DND-41 (cell line): Measurements from ENCODE around the gene DENND2D.
A peak's percentile ranks its signal among the peaks of the same experiment; 100 is the strongest.

ENCODE experiments used
- ATAC-seq: fragments of 200-7000 bp; cut with Tn5 transposase; 3 replicates; pipeline ENCODE4 v1.9.1; 2021; ENCODE audit warnings: low read depth; ENCODE audit not compliant: insufficient read depth
- DNase-seq: peaks from one replicate; pipeline ENCODE4 v3.0.0-alpha.2; 2020
- H2AFZ ChIP-seq: 2 replicates; pipeline ENCODE4 v1.6.0; 2012; ENCODE audit warnings: low read depth, low read length
- H3K27ac ChIP-seq: 2 replicates; pipeline ENCODE4 v1.5.1; 2012; ENCODE audit warnings: low read length, inconsistent platforms
- H3K27me3 ChIP-seq: fragments of 200-600 bp; sonication (generic); 2 replicates; pipeline ENCODE4 v1.6.0; 2012; ENCODE audit warnings: low read length, mild to moderate bottlenecking, inconsistent platforms; ENCODE audit not compliant: insufficient read depth, poor library complexity
- H3K36me3 ChIP-seq: 2 replicates; pipeline ENCODE4 v1.5.1; 2012; ENCODE audit warnings: low read length, inconsistent platforms; ENCODE audit not compliant: insufficient read depth
- H3K4me1 ChIP-seq: 2 replicates; pipeline ENCODE4 v1.5.1; 2012; ENCODE audit warnings: mild to moderate bottlenecking, low read length; ENCODE audit not compliant: insufficient read depth
- H3K4me2 ChIP-seq: 2 replicates; pipeline ENCODE4 v1.6.0; 2012; ENCODE audit warnings: mild to moderate bottlenecking, moderate library complexity, low read length, inconsistent platforms; ENCODE audit not compliant: insufficient read depth
- H3K4me3 ChIP-seq, 2 experiments: fragments of 200-600 bp in 1 of 2; shearing (Covaris generic) in 1 of 2; 2 replicates each; pipeline ENCODE4 v1.5.1; 2012 to 2016; ENCODE audit warnings: inconsistent platforms in 2 of 2, low read length in 2 of 2, mild to moderate bottlenecking in 2 of 2, low read depth in 1 of 2, moderate library complexity in 1 of 2
- H3K79me2 ChIP-seq: 2 replicates; pipeline ENCODE4 v1.6.0; 2012; ENCODE audit warnings: low read length, inconsistent platforms; ENCODE audit not compliant: insufficient read depth
- H3K9ac ChIP-seq: 2 replicates; pipeline ENCODE4 v1.6.0; 2012; ENCODE audit warnings: low read depth, mild to moderate bottlenecking, inconsistent platforms, low read length, moderate library complexity
- H3K9me3 ChIP-seq: 2 replicates; pipeline ENCODE4 v1.5.1; 2012; ENCODE audit warnings: low read length, moderate library complexity, mild to moderate bottlenecking, inconsistent platforms; ENCODE audit not compliant: insufficient read depth, severe bottlenecking
- H4K20me1 ChIP-seq: 2 replicates; pipeline ENCODE4 v1.6.0; 2012; ENCODE audit warnings: low read length; ENCODE audit not compliant: insufficient read depth
- CTCF ChIP-seq: IDR thresholded peaks from 2 replicates; pipeline ENCODE4 v1.5.1; 2012; ENCODE audit warnings: borderline replicate concordance, low read length, moderate library complexity, mild to moderate bottlenecking; ENCODE audit not compliant: poor library complexity, severe bottlenecking; ENCODE audit errors: extremely low read depth
- EZH2 ChIP-seq: IDR thresholded peaks from 3 replicates; pipeline ENCODE4 v1.6.1; 2012; ENCODE audit warnings: borderline replicate concordance, low read depth, mild to moderate bottlenecking, moderate library complexity, low read length, inconsistent platforms; ENCODE audit not compliant: severe bottlenecking

The DENND2D gene

GRCh38 chr1:111204983-111205713 lies 4.7 kb upstream of the DENND2D start:
- Histone ChIP-seq H3K27ac (peak overlapping the region; percentile 83), H2AFZ (no peak overlapping the region), H3K9me3 (no peaks in the 10 kb centered on the region), H3K4me2 (no peak overlapping the region), H3K79me2 (peaks cover 35% of the 10 kb centered on the region), H3K4me1 (peaks cover 97% of the 10 kb centered on the region), H4K20me1 (no peaks in the 10 kb centered on the region), H3K27me3 (no peaks in the 10 kb centered on the region), H3K36me3 (peaks cover 3% of the 10 kb centered on the region; the same call in 1 of the 2 replicates), H3K9ac (peak overlapping the region; percentile 51), H3K4me3 (no peak overlapping the region)
- DNase-seq (peak; percentile 13), ATAC-seq (no peak)
- TF ChIP-seq EZH2 (no peak), CTCF (no peak)

- H3K9me3 ChIP-seq, result no peaks in the 10 kb centered on the region
- no peak for TF ChIP-seq EZH2
- TF ChIP-seq CTCF, result no peak
- no peak for ATAC-seq
- peak overlapping the region; percentile 51 for H3K9ac ChIP-seq
- peak overlapping the region; percentile 83 for H3K27ac ChIP-seq
- no peaks in the 10 kb centered on the region for H3K27me3 ChIP-seq
- peaks cover 97% of the 10 kb centered on the region for H3K4me1 ChIP-seq
- peak overlapping the region; percentile 34; the same call in 1 of the 2 replicates for H3K4me2 ChIP-seq
- peak; percentile 20 for DNase-seq
- no peaks in the 10 kb centered on the region for H4K20me1 ChIP-seq
- H3K4me3 ChIP-seq, result no peak overlapping the region
- H3K79me2 ChIP-seq, result peaks cover 42% of the 10 kb centered on the region
- H2AFZ ChIP-seq, result no peak overlapping the region
- peaks cover 9% of the 10 kb centered on the region; the same call in 1 of the 2 replicates for H3K36me3 ChIP-seq
Measured at GRCh38 chr1:111204201-111204982, 3.9 kb upstream of the DENND2D start.

- TF ChIP-seq CTCF (no peak), EZH2 (no peak)
- peaks cover 98% of the 10 kb centered on the region for H3K4me1 ChIP-seq
- H3K9ac ChIP-seq, result peak overlapping the region; percentile 73
Measured at GRCh38 chr1:111203681-111204200, 3.3 kb upstream of the DENND2D start.

More at GRCh38 chr1:111203681-111204200, 3.3 kb upstream of the DENND2D start:
- ATAC-seq (peak; percentile 75), DNase-seq (peak; percentile 96)
- peaks cover 16% of the 10 kb centered on the region; the same call in 1 of the 2 replicates for H3K36me3 ChIP-seq
- H3K4me2 ChIP-seq, result peak overlapping the region; percentile 75
- H3K79me2 ChIP-seq, result peaks cover 49% of the 10 kb centered on the region
- no peaks in the 10 kb centered on the region for H3K9me3 ChIP-seq
- H3K4me3 ChIP-seq, result peak overlapping the region in 1 of 2 experiments; percentile 76; a peak in 2 of 4 replicates
- peak overlapping the region; percentile 89 for H3K27ac ChIP-seq
- H4K20me1 ChIP-seq, result no peaks in the 10 kb centered on the region
- no peak overlapping the region for H2AFZ ChIP-seq
- H3K27me3 ChIP-seq, result no peaks in the 10 kb centered on the region
